Measurements from ENCODE around the gene BABAM2. TPM values are rescaled to one million over a fixed set of nuclear protein-coding genes. Genes with fewer than 3 reads are reported as not detected.

Gene BABAM2
- total and polyA plus RNA-seq, 7 experiments from 2014 or later = 34.2 to 58.2 (median 44.2) TPM

DNA sequence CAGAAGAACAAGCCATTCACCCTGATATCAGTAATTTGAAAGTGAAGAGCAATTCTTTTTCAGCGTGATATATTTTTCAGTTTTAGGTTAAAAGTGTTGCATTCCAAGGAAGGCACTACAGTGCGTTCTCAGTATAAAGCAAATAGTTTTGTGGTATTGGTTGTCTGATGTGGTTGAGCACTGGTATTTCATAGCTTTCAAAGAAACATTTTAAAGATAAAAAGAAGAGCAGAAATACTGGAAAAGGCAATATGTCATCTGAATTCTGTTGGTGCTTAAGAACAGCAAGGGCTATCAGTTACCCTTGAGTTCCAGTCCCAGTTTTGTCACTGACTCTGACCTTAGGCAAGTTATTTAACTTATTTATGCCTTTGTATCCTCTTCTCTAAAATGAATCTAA lies 191.6 kb downstream of the BABAM2 start:
- ATAC-seq (no peak), DNase-seq (peak in 5 of 9 donors; percentile 8 to 14 (median 9))
- Mint-ChIP-seq H3K27ac (no peak overlapping the region), H3K36me3 (peaks cover 0 to 11% (median 5%) of the 10 kb centered on the region in 5 donors), H3K9me3 (no peaks in the 10 kb centered on the region), H3K27me3 (peaks cover 0 to 2% (median 0%) of the 10 kb centered on the region in 5 donors), H3K4me1 (peaks cover 20 to 47% (median 32%) of the 10 kb centered on the region in 7 donors), H3K4me3 (peak overlapping the region in 1 of 10 donors; percentile 38)
- Histone ChIP-seq H3K27ac (ENCODE audit: low read depth, low read length) (no peak overlapping the region), H3K4me1 (ENCODE audit: control insufficient read depth in 2 of 2, insufficient read depth in 2 of 2, low read length in 2 of 2) (peaks cover 0 to 12% of the 10 kb centered on the region in 2 donors), H3K4me3 (ENCODE audit: low read length) (no peak overlapping the region), H3K27me3 (ENCODE audit: control insufficient read depth in 2 of 2, insufficient read depth in 2 of 2, low read length in 2 of 2) (no peaks in the 10 kb centered on the region), H3K9me3 (ENCODE audit: control insufficient read depth in 2 of 3, low read length in 3 of 3) (no peaks in the 10 kb centered on the region), H3K36me3 (ENCODE audit: control insufficient read depth in 2 of 3, insufficient read depth in 3 of 3, low read length in 3 of 3) (no peaks in the 10 kb centered on the region)
- intact Hi-C loops (cut with micrococcal nuclease) = no loop called here
- CTCF ChIA-PET = no interaction called here
- POLR2A ChIA-PET = interaction anchor here (0.6 kb wide), 1 partner anchor 19 kb away, joined by 3 read pairs; no protein-coding TSS in a partner anchor

GRCh38 chr2:28083476-28083875 lies 192.9 kb downstream of the BABAM2 start:
- H3K4me1 ChIP-seq (ENCODE audit: control insufficient read depth in 2 of 2, insufficient read depth in 2 of 2, low read length in 2 of 2) = peaks cover 0 to 12% of the 10 kb centered on the region in 2 donors
- Mint-ChIP-seq H3K27me3 (no peaks in the 10 kb centered on the region), H3K4me3 (no peak overlapping the region), H3K36me3 (peaks cover 0 to 10% (median 6%) of the 10 kb centered on the region in 5 donors), H3K27ac (no peak overlapping the region), H3K4me1 (peaks cover 20 to 43% (median 28%) of the 10 kb centered on the region in 7 donors), H3K9me3 (no peaks in the 10 kb centered on the region)
- ATAC-seq = no peak
- DNase-seq = no peak
- ChIA-PET POLR2A (no interaction called here), CTCF (no interaction called here)
- intact Hi-C loops (cut with micrococcal nuclease) = no loop called here
- no peak overlapping the region for H3K27ac ChIP-seq (ENCODE audit: low read depth, low read length)
- H3K4me3 ChIP-seq (ENCODE audit: low read length) = no peak overlapping the region
- no peaks in the 10 kb centered on the region for H3K36me3 ChIP-seq (ENCODE audit: control insufficient read depth in 2 of 3, insufficient read depth in 3 of 3, low read length in 3 of 3)
- no peaks in the 10 kb centered on the region for H3K9me3 ChIP-seq (ENCODE audit: control insufficient read depth in 2 of 3, low read length in 3 of 3)
- no peaks in the 10 kb centered on the region for H3K27me3 ChIP-seq (ENCODE audit: control insufficient read depth in 2 of 2, insufficient read depth in 2 of 2, low read length in 2 of 2)

GRCh38 chr2:28084564-28084963 lies 194.0 kb downstream of the BABAM2 start:
- Histone ChIP-seq H3K4me3 (ENCODE audit: low read length) (no peak overlapping the region), H3K27ac (ENCODE audit: low read depth, low read length) (no peak overlapping the region), H3K9me3 (ENCODE audit: control insufficient read depth in 2 of 3, low read length in 3 of 3) (no peaks in the 10 kb centered on the region), H3K27me3 (ENCODE audit: control insufficient read depth in 2 of 2, insufficient read depth in 2 of 2, low read length in 2 of 2) (no peaks in the 10 kb centered on the region), H3K4me1 (ENCODE audit: control insufficient read depth in 2 of 2, insufficient read depth in 2 of 2, low read length in 2 of 2) (peaks cover 0 to 12% of the 10 kb centered on the region in 2 donors), H3K36me3 (ENCODE audit: control insufficient read depth in 2 of 3, insufficient read depth in 3 of 3, low read length in 3 of 3) (no peaks in the 10 kb centered on the region)
- ChIA-PET POLR2A (no interaction called here), CTCF (no interaction called here)
- ATAC-seq (peak; percentile 26), DNase-seq (no peak)
- H3K4me3 Mint-ChIP-seq = no peak overlapping the region
- H3K4me1 Mint-ChIP-seq = peaks cover 17 to 36% (median 26%) of the 10 kb centered on the region in 7 donors
- H3K27ac Mint-ChIP-seq = no peak overlapping the region
- intact Hi-C loops (cut with micrococcal nuclease) = no loop called here
- no peaks in the 10 kb centered on the region for H3K9me3 Mint-ChIP-seq
- no peaks in the 10 kb centered on the region for H3K27me3 Mint-ChIP-seq
- peaks cover 0 to 10% (median 8%) of the 10 kb centered on the region in 5 donors for H3K36me3 Mint-ChIP-seq

DNA sequence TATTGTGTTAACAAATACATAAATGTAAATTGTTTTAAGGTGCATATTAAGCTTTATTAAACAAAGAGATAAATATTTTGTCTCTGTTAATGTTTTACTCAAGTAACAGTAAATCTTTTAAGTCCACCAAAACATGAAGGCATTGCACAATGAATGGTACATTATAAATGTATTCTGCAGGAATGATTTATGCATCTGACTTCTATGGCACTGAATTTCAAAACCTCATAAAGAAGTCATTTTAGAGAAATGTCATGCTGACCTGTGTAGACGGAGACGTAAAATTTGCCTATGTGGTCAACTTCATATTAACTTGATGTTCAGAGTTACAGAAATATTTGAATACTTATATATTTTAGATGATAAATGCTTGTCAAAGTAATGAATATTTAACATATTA lies 194.7 kb downstream of the BABAM2 start:
- H3K4me1 ChIP-seq (ENCODE audit: control insufficient read depth in 2 of 2, insufficient read depth in 2 of 2, low read length in 2 of 2) = peaks cover 0 to 12% of the 10 kb centered on the region in 2 donors
- Mint-ChIP-seq H3K9me3 (no peaks in the 10 kb centered on the region), H3K27ac (no peak overlapping the region), H3K27me3 (no peaks in the 10 kb centered on the region), H3K4me1 (peaks cover 14 to 32% (median 26%) of the 10 kb centered on the region in 7 donors), H3K36me3 (peaks cover 0 to 10% (median 8%) of the 10 kb centered on the region in 5 donors), H3K4me3 (no peak overlapping the region)
- no peaks in the 10 kb centered on the region for H3K36me3 ChIP-seq (ENCODE audit: control insufficient read depth in 2 of 3, insufficient read depth in 3 of 3, low read length in 3 of 3)
- no peak for DNase-seq
- CTCF ChIA-PET = no interaction called here
- intact Hi-C loops (cut with micrococcal nuclease) = no loop called here
- no peak overlapping the region for H3K4me3 ChIP-seq (ENCODE audit: low read length)
- no peak for ATAC-seq
- H3K27me3 ChIP-seq (ENCODE audit: control insufficient read depth in 2 of 2, insufficient read depth in 2 of 2, low read length in 2 of 2) = no peaks in the 10 kb centered on the region
- H3K9me3 ChIP-seq (ENCODE audit: control insufficient read depth in 2 of 3, low read length in 3 of 3) = no peaks in the 10 kb centered on the region
- no peak overlapping the region for H3K27ac ChIP-seq (ENCODE audit: low read depth, low read length)
- POLR2A ChIA-PET = no interaction called here

GRCh38 chr2:28086611-28087010 lies 196.1 kb downstream of the BABAM2 start:
- no peak overlapping the region for H3K4me3 Mint-ChIP-seq
- intact Hi-C loops (cut with micrococcal nuclease) = no loop called here
- H3K36me3 ChIP-seq (ENCODE audit: control insufficient read depth in 2 of 3, insufficient read depth in 3 of 3, low read length in 3 of 3) = no peaks in the 10 kb centered on the region
- no peaks in the 10 kb centered on the region for H3K27me3 ChIP-seq (ENCODE audit: control insufficient read depth in 2 of 2, insufficient read depth in 2 of 2, low read length in 2 of 2)
- no peak overlapping the region for H3K27ac Mint-ChIP-seq
- POLR2A ChIA-PET = no interaction called here
- no peak for DNase-seq
- peaks cover 0 to 5% of the 10 kb centered on the region in 2 donors for H3K4me1 ChIP-seq (ENCODE audit: control insufficient read depth in 2 of 2, insufficient read depth in 2 of 2, low read length in 2 of 2)
- no peaks in the 10 kb centered on the region for H3K9me3 Mint-ChIP-seq
- peaks cover 0 to 20% (median 12%) of the 10 kb centered on the region in 5 donors for H3K36me3 Mint-ChIP-seq
- H3K27ac ChIP-seq (ENCODE audit: low read depth, low read length) = no peak overlapping the region
- CTCF ChIA-PET = no interaction called here
- H3K4me1 Mint-ChIP-seq = peaks cover 5 to 18% (median 13%) of the 10 kb centered on the region in 7 donors
- no peak overlapping the region for H3K4me3 ChIP-seq (ENCODE audit: low read length)
- no peaks in the 10 kb centered on the region for H3K27me3 Mint-ChIP-seq
- no peak for ATAC-seq
- no peaks in the 10 kb centered on the region for H3K9me3 ChIP-seq (ENCODE audit: control insufficient read depth in 2 of 3, low read length in 3 of 3)

- no peak overlapping the region for H3K27ac Mint-ChIP-seq
- H3K9me3 Mint-ChIP-seq = no peaks in the 10 kb centered on the region
- no peak overlapping the region for H3K27ac ChIP-seq (ENCODE audit: low read depth, low read length)
- peaks cover 0 to 16% (median 12%) of the 10 kb centered on the region in 5 donors for H3K36me3 Mint-ChIP-seq
- CTCF ChIA-PET = no interaction called here
- no peak for ATAC-seq
- intact Hi-C loops (cut with micrococcal nuclease) = no loop called here
- H3K36me3 ChIP-seq (ENCODE audit: control insufficient read depth in 2 of 3, insufficient read depth in 3 of 3, low read length in 3 of 3) = no peaks in the 10 kb centered on the region
- no peak overlapping the region for H3K4me3 Mint-ChIP-seq
- no peaks in the 10 kb centered on the region for H3K4me1 Mint-ChIP-seq
- no peaks in the 10 kb centered on the region for H3K4me1 ChIP-seq (ENCODE audit: control insufficient read depth in 2 of 2, insufficient read depth in 2 of 2, low read length in 2 of 2)
- no peaks in the 10 kb centered on the region for H3K27me3 ChIP-seq (ENCODE audit: control insufficient read depth in 2 of 2, insufficient read depth in 2 of 2, low read length in 2 of 2)
- no peak overlapping the region for H3K4me3 ChIP-seq (ENCODE audit: low read length)
- no peak for DNase-seq
- POLR2A ChIA-PET = no interaction called here
- no peaks in the 10 kb centered on the region for H3K27me3 Mint-ChIP-seq
- no peaks in the 10 kb centered on the region for H3K9me3 ChIP-seq (ENCODE audit: control insufficient read depth in 2 of 3, low read length in 3 of 3)
Measured at GRCh38 chr2:28088970-28089369, 198.4 kb downstream of the BABAM2 start.

- H3K27ac Mint-ChIP-seq = no peak overlapping the region
- H3K9me3 Mint-ChIP-seq = no peaks in the 10 kb centered on the region
- no peak overlapping the region for H3K4me3 Mint-ChIP-seq
- ChIA-PET CTCF (no interaction called here), POLR2A (no interaction called here)
- H3K36me3 Mint-ChIP-seq = peaks cover 0 to 16% (median 12%) of the 10 kb centered on the region in 5 donors
- intact Hi-C loops (cut with micrococcal nuclease) = no loop called here
- ATAC-seq (no peak), DNase-seq (no peak)
- H3K4me1 Mint-ChIP-seq = no peaks in the 10 kb centered on the region
- no peaks in the 10 kb centered on the region for H3K27me3 Mint-ChIP-seq
- Histone ChIP-seq H3K36me3 (ENCODE audit: control insufficient read depth in 2 of 3, insufficient read depth in 3 of 3, low read length in 3 of 3) (no peaks in the 10 kb centered on the region), H3K4me1 (ENCODE audit: control insufficient read depth in 2 of 2, insufficient read depth in 2 of 2, low read length in 2 of 2) (no peaks in the 10 kb centered on the region), H3K4me3 (ENCODE audit: low read length) (no peak overlapping the region), H3K9me3 (ENCODE audit: control insufficient read depth in 2 of 3, low read length in 3 of 3) (no peaks in the 10 kb centered on the region), H3K27me3 (ENCODE audit: control insufficient read depth in 2 of 2, insufficient read depth in 2 of 2, low read length in 2 of 2) (no peaks in the 10 kb centered on the region), H3K27ac (ENCODE audit: low read depth, low read length) (no peak overlapping the region)
Measured at GRCh38 chr2:28089486-28089885, 199.0 kb downstream of the BABAM2 start.
